Thymus (tissue), 11 donors: Measurements from ENCODE around the gene MUC5B. TPM values are rescaled to one million over a fixed set of nuclear protein-coding genes. Genes with fewer than 3 reads are reported as not detected.

ENCODE experiments used
- DNase-seq, 9 donors: peaks; one replicate each; pipeline ENCODE4 v3.0.0-alpha.2; 2013; ENCODE audit warnings: low spot score in 9 of 9, low read depth in 6 of 9, missing footprints in 1 of 9
- H3K27ac ChIP-seq, 2 donors: one replicate each; pipeline ENCODE4 v1.5.1; 2013; ENCODE audit warnings: control low read depth in 1 of 2, low read depth in 1 of 2, low read length in 1 of 2, mild to moderate bottlenecking in 1 of 2, moderate library complexity in 1 of 2
- H3K27me3 ChIP-seq, 2 donors: one replicate each; pipeline ENCODE4 v1.5.1; 2013; ENCODE audit warnings: low read length in 1 of 2; ENCODE audit not compliant: control insufficient read depth in 2 of 2, insufficient read depth in 1 of 2
- H3K36me3 ChIP-seq, 2 donors: one replicate each; pipeline ENCODE4 v1.5.1; 2013; ENCODE audit warnings: low read length in 1 of 2, mild to moderate bottlenecking in 1 of 2, moderate library complexity in 1 of 2; ENCODE audit not compliant: control insufficient read depth in 2 of 2, insufficient read depth in 2 of 2
- H3K4me1 ChIP-seq, 2 donors: one replicate each; pipeline ENCODE4 v1.5.1; 2013; ENCODE audit warnings: low read length in 2 of 2; ENCODE audit not compliant: control insufficient read depth in 2 of 2, insufficient read depth in 2 of 2
- H3K4me3 ChIP-seq, 2 donors: one replicate each; pipeline ENCODE4 v1.5.1; 2013; ENCODE audit warnings: low read length in 2 of 2, control low read depth in 1 of 2, mild to moderate bottlenecking in 1 of 2
- H3K9me3 ChIP-seq, 2 donors: one replicate each; pipeline ENCODE4 v1.5.1; 2013; ENCODE audit warnings: low read length in 1 of 2, mild to moderate bottlenecking in 1 of 2; ENCODE audit not compliant: control insufficient read depth in 2 of 2, insufficient read depth in 1 of 2
- WGBS: extraction: QIAGEN DNeasy Blood & Tissue Kit; methylation state at CpG from one replicate; pipeline ENCODE4 v1.1.7; 2013; 5-methylcytosine and 5-hydroxymethylcytosine counted together
- polyA plus RNA-seq: library from polyadenylated mRNA; stranded (reverse); fragments of 200-250 nt; gene quantifications from one replicate; pipeline ENCODE4 v1.2.3, GENCODE V29; 2013
- total RNA-seq: library from RNA; stranded (reverse); fragments of 120-200 nt; gene quantifications from one replicate; pipeline ENCODE4 v1.2.4, GENCODE V29; 2013
- donor health status: healthy.

Gene MUC5B
- total and polyA plus RNA-seq, 2 donors: under 0.01 to 0.02 TPM

- whole genome bisulfite sequencing: 97% methylated on average over 28 of the region's 28 CpGs
- Histone ChIP-seq H3K36me3 (peaks cover 6 to 22% of the 10 kb centered on the region in 2 donors), H3K4me1 (peaks cover 0 to 3% of the 10 kb centered on the region in 2 donors), H3K9me3 (no peaks in the 10 kb centered on the region), H3K27ac (no peak overlapping the region), H3K4me3 (no peak overlapping the region), H3K27me3 (no peaks in the 10 kb centered on the region)
- DNase-seq: no peak
These were observed 77.8 kb downstream of the MUC5B start for GRCh38 chr11:1300569-1301187.

GRCh38 chr11:1301220-1302000, 78.5 kb downstream of the MUC5B start:
- Histone ChIP-seq H3K4me3 (no peak overlapping the region), H3K4me1 (peaks cover 0 to 3% of the 10 kb centered on the region in 2 donors), H3K36me3 (peaks cover 6 to 21% of the 10 kb centered on the region in 2 donors), H3K9me3 (no peaks in the 10 kb centered on the region), H3K27me3 (no peaks in the 10 kb centered on the region), H3K27ac (no peak overlapping the region)
- no peak for DNase-seq
- 96% methylated on average over 22 of the region's 22 CpGs for WGBS

- Histone ChIP-seq H3K4me1 (peaks cover 0 to 8% of the 10 kb centered on the region in 2 donors), H3K27me3 (no peaks in the 10 kb centered on the region), H3K27ac (no peak overlapping the region), H3K4me3 (no peak overlapping the region), H3K9me3 (no peaks in the 10 kb centered on the region), H3K36me3 (peaks cover 6 to 23% of the 10 kb centered on the region in 2 donors)
- DNase-seq: no peak
- WGBS: 89% methylated on average over 13 of the region's 13 CpGs
These were observed 79.2 kb downstream of the MUC5B start for GRCh38 chr11:1302041-1302460.

GRCh38 chr11:1302461-1303125, 79.7 kb downstream of the MUC5B start:
- DNase-seq: no peak

GRCh38 chr11:1303126-1303821, 80.4 kb downstream of the MUC5B start:
- no peak overlapping the region for H3K27ac ChIP-seq
- DNase-seq: no peak
- peaks cover 6 to 14% of the 10 kb centered on the region in 2 donors for H3K36me3 ChIP-seq
- H3K4me1 ChIP-seq: peaks cover 6 to 17% of the 10 kb centered on the region in 2 donors
- H3K27me3 ChIP-seq: no peaks in the 10 kb centered on the region
- 97% methylated on average over 25 of the region's 25 CpGs for WGBS
- H3K9me3 ChIP-seq: no peaks in the 10 kb centered on the region
- no peak overlapping the region for H3K4me3 ChIP-seq

More at GRCh38 chr11:1302461-1303125, 79.7 kb downstream of the MUC5B start:
- H3K36me3 ChIP-seq: peaks cover 6 to 20% of the 10 kb centered on the region in 2 donors
- H3K9me3 ChIP-seq: no peaks in the 10 kb centered on the region
- H3K27ac ChIP-seq: no peak overlapping the region
- H3K4me3 ChIP-seq: no peak overlapping the region
- no peaks in the 10 kb centered on the region for H3K27me3 ChIP-seq
- 95% methylated on average over 17 of the region's 17 CpGs for WGBS
- H3K4me1 ChIP-seq: peaks cover 0 to 13% of the 10 kb centered on the region in 2 donors

- Histone ChIP-seq H3K27me3 (no peaks in the 10 kb centered on the region), H3K4me3 (no peak overlapping the region), H3K27ac (no peak overlapping the region), H3K4me1 (peaks cover 13 to 24% of the 10 kb centered on the region in 2 donors), H3K36me3 (peaks cover 6 to 14% of the 10 kb centered on the region in 2 donors), H3K9me3 (no peaks in the 10 kb centered on the region)
- 93% methylated on average over 10 of the region's 10 CpGs for WGBS
- DNase-seq: no peak
These were observed 81.1 kb downstream of the MUC5B start for GRCh38 chr11:1303973-1304372.

- H3K36me3 ChIP-seq: peaks cover 6 to 14% of the 10 kb centered on the region in 2 donors
These were observed 81.5 kb downstream of the MUC5B start for GRCh38 chr11:1304380-1304779.

GRCh38 chr11:1305063-1305495, 82.2 kb downstream of the MUC5B start:
- H3K27me3 ChIP-seq: no peaks in the 10 kb centered on the region
- DNase-seq: no peak
- 95% methylated on average over 13 of the region's 13 CpGs for WGBS
- H3K27ac ChIP-seq: no peak overlapping the region
- peaks cover 6 to 11% of the 10 kb centered on the region in 2 donors for H3K36me3 ChIP-seq
- H3K9me3 ChIP-seq: no peaks in the 10 kb centered on the region
- no peak overlapping the region for H3K4me3 ChIP-seq
- H3K4me1 ChIP-seq: peaks cover 14 to 24% of the 10 kb centered on the region in 2 donors

More at GRCh38 chr11:1304380-1304779, 81.5 kb downstream of the MUC5B start:
- no peak for DNase-seq
- WGBS: 98% methylated on average over 14 of the region's 14 CpGs
- H3K27me3 ChIP-seq: no peaks in the 10 kb centered on the region
- no peak overlapping the region for H3K27ac ChIP-seq
- H3K9me3 ChIP-seq: no peaks in the 10 kb centered on the region
- H3K4me1 ChIP-seq: peaks cover 14 to 24% of the 10 kb centered on the region in 2 donors
- H3K4me3 ChIP-seq: no peak overlapping the region
